Limb (tissue), 2 donors: Measurements from ENCODE around the gene PAX6.

Experiments
- DNase-seq, 2 donors: peaks; one replicate each; pipeline ENCODE4 v3.0.0-alpha.2; 2016; ENCODE audit errors: extremely low spot score in 2 of 2

The PAX6 gene

GRCh38 chr11:31822927-31823643, 12.0 kb upstream of the PAX6 start:
- no peak for DNase-seq

GRCh38 chr11:31822175-31822926, 11.2 kb upstream of the PAX6 start:
- no peak for DNase-seq

GRCh38 chr11:31821766-31822165, 10.6 kb upstream of the PAX6 start:
- DNase-seq: no peak

GRCh38 chr11:31821235-31821764, 10.2 kb upstream of the PAX6 start:
- DNase-seq: no peak

- DNase-seq: peak in 1 of 2 donors; percentile 53
Observed at GRCh38 chr11:31820438-31820818, 9.3 kb upstream of the PAX6 start.

- peak in 1 of 2 donors; percentile 38 for DNase-seq
Observed at GRCh38 chr11:31819621-31820437, 8.7 kb upstream of the PAX6 start.

GRCh38 chr11:31818874-31819331, 7.8 kb upstream of the PAX6 start:
- peak in 1 of 2 donors; percentile 34 for DNase-seq

- no peak for DNase-seq
Observed at GRCh38 chr11:31818425-31818755, 7.3 kb upstream of the PAX6 start.

GRCh38 chr11:31817621-31818424, 6.7 kb upstream of the PAX6 start:
- peak in 1 of 2 donors; percentile 58 for DNase-seq

- DNase-seq: no peak
Observed at GRCh38 chr11:31817054-31817620, 6.0 kb upstream of the PAX6 start.

GRCh38 chr11:31816468-31817053, 5.4 kb upstream of the PAX6 start:
- DNase-seq: peak in 1 of 2 donors; percentile 51

- peak in 1 of 2 donors; percentile 48 for DNase-seq
Observed at GRCh38 chr11:31815711-31816467, 4.8 kb upstream of the PAX6 start.

- peak in 1 of 2 donors; percentile 50 for DNase-seq
Observed at GRCh38 chr11:31814176-31814868, 3.2 kb upstream of the PAX6 start.

- DNase-seq: peak in 1 of 2 donors; percentile 47
Observed at GRCh38 chr11:31813391-31814175, 2.5 kb upstream of the PAX6 start.

- DNase-seq: peak in 1 of 2 donors; percentile 53
Observed at GRCh38 chr11:31812383-31813381, 1.6 kb upstream of the PAX6 start.

GRCh38 chr11:31809857-31810778, 1.0 kb downstream of the PAX6 start:
- peak in 1 of 2 donors; percentile 78 for DNase-seq
